ENCODE data around the gene KIF1A.

DNA sequence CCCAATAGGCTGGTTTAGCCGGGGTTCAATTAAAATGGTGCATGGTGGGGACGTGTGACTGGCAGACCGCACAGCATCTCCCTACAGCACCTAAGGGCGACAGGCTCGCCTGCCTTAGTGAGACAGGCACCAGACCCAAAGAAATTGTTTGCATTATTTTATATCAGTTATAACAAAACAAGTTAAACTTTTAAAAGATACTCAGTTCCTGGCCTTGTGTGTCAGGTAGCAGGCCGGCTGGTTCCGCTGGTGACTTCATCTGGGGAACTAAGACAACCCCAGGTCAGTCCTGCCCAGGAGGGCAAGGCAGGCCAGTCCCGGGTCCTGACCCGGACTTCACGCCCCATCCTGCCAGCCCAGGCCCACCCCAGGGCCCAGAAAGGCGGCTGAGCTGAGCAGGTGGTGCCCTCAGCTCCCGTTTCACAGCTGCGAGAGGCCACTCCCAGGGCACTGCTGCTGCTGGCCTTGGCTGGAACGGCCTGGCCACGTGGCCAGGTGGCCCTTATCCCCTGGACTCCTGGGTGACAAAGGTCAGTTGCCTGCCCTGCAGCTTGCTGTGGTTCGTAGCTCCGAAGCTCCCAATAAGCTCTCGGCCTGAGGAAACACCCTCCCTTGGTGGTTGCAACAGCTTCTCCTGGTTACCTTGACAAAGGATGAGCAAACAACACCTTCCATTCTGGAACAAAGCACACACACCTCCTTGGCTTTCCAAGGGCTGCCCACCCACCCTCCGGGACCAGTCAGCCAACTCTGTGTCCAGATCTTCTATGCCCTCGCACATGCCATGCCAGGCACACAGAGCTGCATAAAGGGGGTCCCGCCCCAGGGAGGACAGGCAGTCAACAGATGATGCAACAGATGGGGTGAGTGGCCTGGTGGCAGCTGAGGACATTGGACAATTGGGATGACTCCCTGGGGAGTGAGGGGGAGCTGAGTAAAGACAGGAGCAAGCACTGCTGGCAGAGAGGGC is 37.3 kb upstream of the KIF1A start:
- TF ChIP-seq POLR2AphosphoS5 (IDR thresholded peaks at IDR 0.05): no peak
- no peak for TF ChIP-seq POLR2A (IDR thresholded peaks at IDR 0.05)
- TF ChIP-seq, protein P1, sequence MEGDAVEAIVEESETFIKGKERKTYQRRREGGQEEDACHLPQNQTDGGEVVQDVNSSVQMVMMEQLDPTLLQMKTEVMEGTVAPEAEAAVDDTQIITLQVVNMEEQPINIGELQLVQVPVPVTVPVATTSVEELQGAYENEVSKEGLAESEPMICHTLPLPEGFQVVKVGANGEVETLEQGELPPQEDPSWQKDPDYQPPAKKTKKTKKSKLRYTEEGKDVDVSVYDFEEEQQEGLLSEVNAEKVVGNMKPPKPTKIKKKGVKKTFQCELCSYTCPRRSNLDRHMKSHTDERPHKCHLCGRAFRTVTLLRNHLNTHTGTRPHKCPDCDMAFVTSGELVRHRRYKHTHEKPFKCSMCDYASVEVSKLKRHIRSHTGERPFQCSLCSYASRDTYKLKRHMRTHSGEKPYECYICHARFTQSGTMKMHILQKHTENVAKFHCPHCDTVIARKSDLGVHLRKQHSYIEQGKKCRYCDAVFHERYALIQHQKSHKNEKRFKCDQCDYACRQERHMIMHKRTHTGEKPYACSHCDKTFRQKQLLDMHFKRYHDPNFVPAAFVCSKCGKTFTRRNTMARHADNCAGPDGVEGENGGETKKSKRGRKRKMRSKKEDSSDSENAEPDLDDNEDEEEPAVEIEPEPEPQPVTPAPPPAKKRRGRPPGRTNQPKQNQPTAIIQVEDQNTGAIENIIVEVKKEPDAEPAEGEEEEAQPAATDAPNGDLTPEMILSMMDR (IDR thresholded peaks at IDR 0.05): no peak
